H1 (cell line): ENCODE data around the gene CHRNA3. TPM values are rescaled to one million over a fixed set of nuclear protein-coding genes. Genes with fewer than 3 reads are reported as not detected.

ENCODE experiments used
- ASH2L ChIP-seq: fragments of 200-600, 300-600 bp; sonication (generic); IDR thresholded peaks from one replicate; pipeline ENCODE4 v1.7.1; 2017; ENCODE audit warnings: low read length
- ATF3 ChIP-seq: IDR thresholded peaks from 2 replicates; pipeline ENCODE4 v1.6.1; 2011; ENCODE audit warnings: low read depth, mild to moderate bottlenecking, low read length; ENCODE audit not compliant: insufficient read depth
- CBX5 ChIP-seq: fragments of 300-800, 300-1000 bp; sonication (generic); IDR thresholded peaks from 2 replicates; pipeline ENCODE4 v1.7.1; 2016; ENCODE audit warnings: antibody characterized with exemption, low read length, low read depth
- CEBPB ChIP-seq: IDR thresholded peaks from 2 replicates; pipeline ENCODE4 v1.6.1; 2012; ENCODE audit warnings: low read depth, low read length
- CHD1 ChIP-seq: IDR thresholded peaks from 2 replicates; pipeline ENCODE4 v1.6.1; 2012; ENCODE audit warnings: low read depth, low read length, improper control_type of control experiment
- CREB1 ChIP-seq: IDR thresholded peaks from 2 replicates; pipeline ENCODE4 v1.6.1; 2012; ENCODE audit warnings: inconsistent platforms
- E2F6 ChIP-seq: IDR thresholded peaks from 2 replicates; pipeline ENCODE4 v1.6.1; 2012; ENCODE audit warnings: inconsistent platforms
- EZH2 ChIP-seq: fragments of 200-600 bp; sonication (generic); IDR thresholded peaks from 2 replicates; pipeline ENCODE4 v1.7.1; 2012; ENCODE audit warnings: low read depth, mild to moderate bottlenecking, moderate library complexity, low read length, inconsistent platforms; ENCODE audit not compliant: severe bottlenecking
- JUND ChIP-seq: IDR thresholded peaks from 2 replicates; pipeline ENCODE4 v1.6.1; 2011; ENCODE audit warnings: mild to moderate bottlenecking, improper control_type of control experiment, low read length
- PHF8 ChIP-seq: fragments of 200-600 bp; sonication (generic); conservative IDR thresholded peaks from 2 replicates; pipeline ENCODE4 v1.7.1; 2012; ENCODE audit warnings: low read depth, mild to moderate bottlenecking, inconsistent platforms, low read length, moderate library complexity
- POU5F1 ChIP-seq: IDR thresholded peaks from 2 replicates; pipeline ENCODE4 v1.6.1; 2011; ENCODE audit warnings: low read depth, mild to moderate bottlenecking, low read length, moderate library complexity
- RBBP5 ChIP-seq: IDR thresholded peaks from 2 replicates; pipeline ENCODE4 v1.7.1; 2012; ENCODE audit warnings: low read depth, mild to moderate bottlenecking, inconsistent platforms, low read length, moderate library complexity, borderline replicate concordance
- RFX5 ChIP-seq: IDR thresholded peaks from 2 replicates; pipeline ENCODE4 v1.6.1; 2011; ENCODE audit warnings: low read depth, low read length, improper control_type of control experiment, borderline replicate concordance
- SAP30 ChIP-seq: fragments of 300-600 bp; sonication (generic); IDR thresholded peaks from 2 replicates; pipeline ENCODE4 v1.7.1; 2012; ENCODE audit warnings: low read length, moderate library complexity, mild to moderate bottlenecking, inconsistent platforms; ENCODE audit not compliant: insufficient read depth, insufficient replicate concordance
- SIX5 ChIP-seq: IDR thresholded peaks from 2 replicates; pipeline ENCODE4 v1.6.1; 2011; ENCODE audit warnings: mild to moderate bottlenecking, low read depth, low read length
- SP2 ChIP-seq: IDR thresholded peaks from 2 replicates; pipeline ENCODE4 v1.6.1; 2012; ENCODE audit warnings: mild to moderate bottlenecking, low read length, inconsistent platforms
- SUZ12 ChIP-seq: fragments of 200-600 bp; sonication (generic); IDR thresholded peaks from 2 replicates; pipeline ENCODE4 v1.6.1; 2012; ENCODE audit warnings: mild to moderate bottlenecking, inconsistent platforms, low read length, moderate library complexity, mixed read lengths
- TAF7 ChIP-seq: optimal IDR thresholded peaks from 2 replicates; pipeline ENCODE3; 2011; ENCODE audit warnings: low read depth, mild to moderate bottlenecking, inconsistent platforms, low read length, moderate library complexity, borderline replicate concordance
- TCF12 ChIP-seq: IDR thresholded peaks from 2 replicates; pipeline ENCODE4 v1.6.1; 2011; ENCODE audit warnings: low read depth, mild to moderate bottlenecking, low read length
- TEAD4 ChIP-seq: IDR thresholded peaks from 2 replicates; pipeline ENCODE4 v1.6.1; 2012; ENCODE audit warnings: low read depth, low read length, inconsistent platforms, mixed read lengths
- USF2 ChIP-seq: IDR thresholded peaks from 2 replicates; pipeline ENCODE4 v1.6.1; 2011; ENCODE audit warnings: low read length, improper control_type of control experiment
- polyA plus RNA-seq, 7 experiments: library from polyadenylated mRNA; depleted of rRNA in 3 of 7; stranded (reverse) in 5 of 7; unstranded in 2 of 7; fragments of >200 nt in 5 of 7; fragments of 200-250 nt in 2 of 7; gene quantifications; 1 replicate in 5 of 7; 2 replicates in 1 of 7; 4 replicates in 1 of 7; pipeline versions ENCODE4 v1.2.1 to v1.2.3, GENCODE V29; 2011 to 2013; ENCODE audit warnings: missing spikeins in 2 of 7, mixed read lengths in 2 of 7
- total RNA-seq: library from RNA; stranded (reverse); fragmentation: NEBNext Ultra II Directional; extraction: Animal tissue kit (Norgen Biotek cat#: 25700); gene quantifications from 2 replicates; pipeline ENCODE4 v1.2.1, GENCODE V29; 2021

The CHRNA3 gene
- total and polyA plus RNA-seq, 2 of the 8 experiments (the other 6 are each of a cell fraction or from before 2014, with no cell fraction given), result 2.1 to 4.7 TPM

GRCh38 chr15:78641102-78641748 is 20.4 kb upstream of the CHRNA3 start, which contains the start of gene CHRNB4 (continued):
- TF ChIP-seq CREB1 (no peak), RFX5 (no peak), CEBPB (no peak), POU5F1 (no peak), JUND (peak; percentile 90), RBBP5 (peak; percentile 62; the same call in 1 of the 2 replicates), ATF3 (no peak), SUZ12 (no peak), CBX5 (no peak), USF2 (no peak), PHF8 (0 out of 2 replicates have a peak, but pooled peaks have one; percentile 23), SAP30 (peak; percentile 22), EZH2 (no peak), SP2 (no peak), E2F6 (peak; percentile 99), TCF12 (no peak), TAF7 (no peak), CHD1 (no peak), TEAD4 (no peak), ASH2L (peak; percentile 89), SIX5 (no peak)
